ENCODE data around the gene RUVBL2.

RUVBL2 gene

DNA sequence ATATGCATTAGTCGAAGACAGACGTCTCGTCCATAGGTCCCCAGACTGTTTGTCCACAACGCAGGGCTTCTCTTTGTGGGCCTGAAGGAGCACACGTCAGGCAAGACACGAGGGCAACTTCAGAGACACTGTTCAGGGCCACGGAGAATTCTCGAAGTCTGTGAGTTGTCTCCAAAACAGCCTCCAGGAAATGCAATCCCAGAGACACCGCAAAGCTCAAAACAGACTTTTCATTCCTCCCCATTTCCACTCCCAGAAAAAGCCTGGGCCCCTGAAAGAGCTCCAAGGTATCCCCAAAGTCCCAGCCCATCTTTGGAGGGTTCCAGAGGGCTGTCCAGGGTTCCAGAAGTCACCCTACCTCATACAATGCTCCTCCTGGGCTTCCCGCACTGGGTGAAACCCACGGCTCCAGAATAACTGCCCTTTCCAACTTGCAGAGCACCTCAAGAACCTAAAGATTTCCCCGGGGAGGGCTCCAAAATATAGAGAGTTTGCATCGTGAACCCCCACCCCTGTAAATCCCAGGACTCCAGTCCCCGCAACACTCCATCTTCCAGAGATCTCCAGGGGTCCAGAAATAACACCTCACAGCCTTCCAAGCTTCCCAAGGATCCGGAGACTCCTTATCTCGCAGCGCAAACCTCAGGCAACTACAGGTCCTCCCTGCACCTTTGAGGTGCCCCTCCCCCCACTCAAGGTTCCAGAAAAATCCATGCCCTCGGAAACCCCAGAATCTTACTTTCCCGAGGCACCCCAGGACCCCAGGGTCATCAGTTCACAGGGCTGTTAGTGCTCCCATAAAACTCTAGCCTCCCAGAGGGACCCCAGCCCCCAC is 29.3 kb upstream of the RUVBL2 start:
- DNase-seq = no peak

DNA sequence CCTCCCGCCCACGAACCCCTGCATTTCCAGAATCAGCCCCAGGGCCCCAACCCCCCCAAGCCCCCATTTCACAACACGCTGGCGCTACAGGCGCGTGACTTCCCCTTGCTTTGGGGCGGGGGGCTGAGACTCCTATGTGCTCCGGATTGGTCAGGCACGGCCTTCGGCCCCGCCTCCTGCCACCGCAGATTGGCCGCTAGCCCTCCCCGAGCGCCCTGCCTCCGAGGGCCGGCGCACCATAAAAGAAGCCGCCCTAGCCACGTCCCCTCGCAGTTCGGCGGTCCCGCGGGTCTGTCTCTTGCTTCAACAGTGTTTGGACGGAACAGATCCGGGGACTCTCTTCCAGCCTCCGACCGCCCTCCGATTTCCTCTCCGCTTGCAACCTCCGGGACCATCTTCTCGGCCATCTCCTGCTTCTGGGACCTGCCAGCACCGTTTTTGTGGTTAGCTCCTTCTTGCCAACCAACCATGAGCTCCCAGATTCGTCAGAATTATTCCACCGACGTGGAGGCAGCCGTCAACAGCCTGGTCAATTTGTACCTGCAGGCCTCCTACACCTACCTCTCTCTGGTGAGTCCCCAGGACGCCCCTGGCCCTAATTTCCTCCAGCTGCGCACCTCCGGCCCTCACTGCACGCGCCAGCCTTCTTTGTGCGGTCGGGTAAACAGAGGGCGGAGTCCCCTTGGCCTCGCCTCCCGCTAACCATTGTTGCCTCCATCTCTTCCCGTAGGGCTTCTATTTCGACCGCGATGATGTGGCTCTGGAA is 28.5 kb upstream of the RUVBL2 start, which contains the start of gene FTL:
TSS of gene FTL (plus strand) at position 270 of the 766 bp plus-strand sequence. CDS start at position 469, 199 bp downstream.
- DNase-seq = peak; percentile 96

DNA sequence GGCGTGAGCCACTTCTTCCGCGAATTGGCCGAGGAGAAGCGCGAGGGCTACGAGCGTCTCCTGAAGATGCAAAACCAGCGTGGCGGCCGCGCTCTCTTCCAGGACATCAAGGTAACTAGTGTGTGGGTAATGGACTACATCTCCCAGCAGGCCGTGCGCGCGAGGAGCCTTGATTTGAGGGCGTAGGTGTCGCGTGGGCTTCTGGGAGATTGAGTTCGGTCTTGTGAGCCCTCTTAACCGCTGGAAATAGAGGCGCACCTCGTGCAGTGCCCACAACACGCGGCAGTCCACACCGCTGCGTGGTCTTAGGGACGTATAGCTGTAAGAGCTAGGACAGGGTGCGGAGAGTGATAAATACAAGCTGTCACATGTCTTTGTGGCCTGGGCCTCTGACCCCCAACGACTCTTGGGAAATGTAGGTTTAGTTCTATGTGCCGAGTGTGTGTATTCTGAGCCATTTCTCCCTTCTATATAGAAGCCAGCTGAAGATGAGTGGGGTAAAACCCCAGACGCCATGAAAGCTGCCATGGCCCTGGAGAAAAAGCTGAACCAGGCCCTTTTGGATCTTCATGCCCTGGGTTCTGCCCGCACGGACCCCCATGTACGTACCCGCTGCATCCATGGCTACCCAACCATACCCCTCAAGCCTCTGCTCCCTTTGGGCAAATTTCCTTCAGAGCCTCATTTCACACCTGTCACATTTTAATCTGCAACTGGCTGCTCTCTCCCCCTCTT is 27.7 kb upstream of the RUVBL2 start:
- peak; percentile 89 for DNase-seq

DNA sequence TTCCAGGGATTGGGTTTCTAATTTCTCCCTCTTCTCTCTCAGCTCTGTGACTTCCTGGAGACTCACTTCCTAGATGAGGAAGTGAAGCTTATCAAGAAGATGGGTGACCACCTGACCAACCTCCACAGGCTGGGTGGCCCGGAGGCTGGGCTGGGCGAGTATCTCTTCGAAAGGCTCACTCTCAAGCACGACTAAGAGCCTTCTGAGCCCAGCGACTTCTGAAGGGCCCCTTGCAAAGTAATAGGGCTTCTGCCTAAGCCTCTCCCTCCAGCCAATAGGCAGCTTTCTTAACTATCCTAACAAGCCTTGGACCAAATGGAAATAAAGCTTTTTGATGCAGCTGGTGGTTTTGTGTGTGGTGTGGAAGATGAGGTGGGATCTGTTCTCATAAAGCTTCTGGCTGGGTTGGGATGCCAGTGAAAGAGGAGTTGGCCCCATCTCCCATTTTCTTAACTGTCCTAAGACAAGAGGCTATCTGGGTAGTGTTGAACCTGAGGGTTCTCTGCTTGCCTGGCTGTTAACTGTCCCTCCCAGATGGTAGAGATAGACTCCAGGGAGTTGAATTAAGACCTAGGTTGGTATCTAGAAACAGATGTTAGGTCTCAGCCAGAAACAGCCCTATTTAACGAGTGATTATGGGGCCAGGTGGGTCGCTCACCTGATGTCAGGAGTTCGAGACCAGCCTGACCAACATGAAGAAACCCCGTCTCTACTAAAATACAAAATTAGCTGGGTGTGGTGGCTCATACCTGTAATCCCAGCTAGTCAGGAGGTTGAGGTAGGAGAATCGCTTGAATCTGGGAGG is 26.9 kb upstream of the RUVBL2 start:
- no peak for DNase-seq

DNA sequence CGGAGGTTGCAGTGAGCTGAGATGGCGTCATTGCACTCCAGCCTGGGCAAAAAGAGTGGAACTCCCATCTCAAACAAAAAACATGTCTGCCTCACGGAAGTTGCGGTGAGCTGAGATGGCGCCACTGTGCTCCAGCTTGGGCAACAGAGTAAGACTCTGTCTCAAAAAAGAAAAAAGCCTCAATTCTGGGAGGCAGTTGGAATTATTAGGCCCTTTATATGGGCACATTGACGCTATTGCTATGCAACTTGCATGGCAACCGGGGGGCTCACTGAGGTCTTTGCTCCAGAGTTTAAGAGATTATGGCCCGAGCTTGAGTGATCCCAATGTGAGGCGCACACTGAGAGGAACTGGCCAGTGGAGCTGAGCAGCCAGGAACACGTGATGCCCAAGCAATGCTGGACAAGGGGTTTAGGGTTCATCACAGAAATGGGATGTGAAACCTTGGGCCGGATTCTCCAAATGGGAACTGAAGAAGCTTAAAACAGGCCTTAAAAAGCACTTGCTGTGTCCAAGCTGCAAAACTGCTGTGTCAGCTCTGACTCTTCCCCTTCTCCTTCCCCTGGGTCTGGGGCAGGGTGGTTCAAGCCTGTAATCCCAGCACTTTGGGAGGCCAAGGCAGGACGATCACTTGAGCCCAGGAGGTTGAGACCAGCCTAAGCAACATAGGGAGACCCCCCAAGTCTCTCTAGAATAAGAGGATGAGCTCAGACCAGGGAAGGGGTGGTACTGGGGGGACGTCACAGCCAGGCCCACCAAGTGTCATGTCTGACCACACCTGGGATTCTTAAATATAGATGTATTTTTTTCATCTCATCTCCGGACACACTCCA is 26.1 kb upstream of the RUVBL2 start:
- no peak for DNase-seq

DNA sequence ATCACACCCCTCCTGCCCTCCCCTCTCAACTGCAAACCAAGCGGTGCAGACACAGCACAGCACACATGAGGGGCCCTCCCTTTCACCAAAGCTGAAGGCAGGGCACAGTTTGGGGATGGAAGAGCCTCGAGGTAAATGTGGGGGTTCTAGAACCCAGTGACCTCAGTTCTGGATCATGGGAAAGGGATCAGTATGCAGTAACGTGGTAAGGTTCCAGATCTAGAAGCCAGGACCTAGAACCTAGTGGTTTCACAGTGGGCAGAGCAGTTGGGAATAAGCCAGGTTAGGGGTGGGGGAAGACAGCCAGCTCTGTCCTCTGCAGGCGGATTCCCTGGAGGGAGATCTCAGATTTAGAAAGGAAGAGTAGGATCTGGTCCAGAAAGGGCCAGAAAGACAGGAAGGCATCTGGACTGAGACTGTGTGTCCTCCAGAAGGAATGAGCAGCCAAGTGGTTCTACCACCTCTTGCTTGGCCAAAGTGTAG is 25.5 kb upstream of the RUVBL2 start:
- DNase-seq = no peak

DNA sequence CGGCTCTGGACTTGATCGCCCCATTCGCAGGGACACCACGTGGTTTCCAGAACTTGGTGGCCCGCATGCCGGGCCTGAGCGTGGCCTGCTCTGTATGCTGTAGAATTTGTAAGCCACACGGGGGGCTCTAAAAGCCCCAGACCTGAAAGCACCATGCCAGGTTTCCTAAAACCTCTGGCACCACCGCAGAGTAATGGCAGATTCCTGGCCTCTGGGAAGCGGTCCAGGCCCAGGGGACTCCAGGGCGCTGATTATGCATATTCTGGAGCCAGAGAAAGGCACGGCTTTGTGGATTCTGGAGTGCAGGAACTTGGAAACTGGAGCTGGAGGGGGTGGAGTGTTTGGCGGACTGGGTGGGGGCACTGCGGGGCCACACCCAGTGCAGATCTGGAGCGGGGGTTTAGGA is 24.9 kb upstream of the RUVBL2 start:
- no peak for DNase-seq

DNA sequence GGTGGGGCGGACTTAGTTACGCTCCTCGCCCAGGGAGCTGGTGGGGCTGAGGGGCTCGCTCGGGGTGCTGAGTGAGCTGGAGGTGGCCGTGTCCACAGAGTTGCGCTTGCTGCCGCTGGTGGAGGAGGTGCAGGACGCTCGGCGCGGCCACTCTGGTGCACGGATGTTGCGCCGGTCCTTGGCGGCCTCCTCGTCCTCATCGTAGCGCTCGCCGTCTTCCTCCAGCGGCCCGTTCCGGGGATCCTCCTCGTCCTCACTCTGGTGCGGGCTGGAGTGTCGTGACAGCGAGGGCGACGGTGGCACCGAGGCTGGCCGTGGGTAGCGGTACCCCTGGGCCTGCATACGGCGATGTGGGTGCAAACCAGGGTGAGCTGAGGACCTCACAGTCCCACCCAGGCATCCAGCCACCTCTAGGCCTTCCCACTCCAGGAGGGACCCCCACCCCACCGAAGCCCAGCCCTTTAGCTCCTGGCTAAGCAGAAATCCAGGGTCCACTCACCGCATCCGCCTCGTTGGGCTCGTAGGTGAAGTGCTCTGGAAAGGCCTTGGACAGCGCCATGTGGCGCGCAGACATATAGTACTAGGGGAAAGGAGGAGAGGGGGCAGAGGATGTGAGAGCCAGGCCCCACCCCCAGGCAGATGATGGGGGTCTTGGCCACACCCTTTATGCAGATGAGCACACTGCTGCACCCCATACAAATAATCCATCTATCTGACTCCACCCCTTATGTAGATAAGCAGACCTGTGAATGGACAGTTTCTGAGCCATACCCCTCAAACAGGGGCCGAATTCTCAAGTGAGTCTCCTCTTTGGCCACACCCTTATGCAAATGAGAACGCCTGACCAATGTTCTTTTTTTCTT is 24.2 kb upstream of the RUVBL2 start:
- DNase-seq = no peak

DNA sequence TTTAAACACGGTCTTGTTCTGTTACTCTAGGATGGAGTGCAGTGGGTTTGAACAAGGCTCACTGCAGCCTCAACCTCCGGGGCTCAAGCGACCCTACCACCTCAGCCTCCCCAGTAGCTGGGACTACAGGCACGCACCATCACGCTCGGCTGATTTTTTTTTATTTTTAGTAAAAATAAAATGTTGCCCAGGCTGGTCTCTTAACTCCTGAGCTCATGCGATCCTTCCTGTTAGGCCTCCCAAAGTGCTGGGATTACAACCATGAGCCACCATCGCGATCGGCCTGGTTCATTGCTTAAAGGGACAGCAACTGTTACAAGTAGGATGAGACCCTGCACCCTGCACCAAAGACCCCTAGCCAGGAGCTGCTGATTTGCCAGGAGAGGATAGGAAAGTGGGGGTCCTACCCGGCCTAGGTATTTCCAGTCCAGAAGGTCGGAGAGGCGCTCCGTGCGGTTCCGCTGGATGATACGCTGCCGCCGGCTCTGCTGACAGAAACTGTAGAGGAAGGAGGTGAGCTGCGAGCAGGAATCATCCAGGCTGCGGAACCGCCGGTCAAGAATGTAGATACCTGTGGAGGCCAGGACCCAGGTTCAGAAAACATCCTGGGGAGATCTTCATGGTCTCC is 23.4 kb upstream of the RUVBL2 start:
- no peak for DNase-seq

DNA sequence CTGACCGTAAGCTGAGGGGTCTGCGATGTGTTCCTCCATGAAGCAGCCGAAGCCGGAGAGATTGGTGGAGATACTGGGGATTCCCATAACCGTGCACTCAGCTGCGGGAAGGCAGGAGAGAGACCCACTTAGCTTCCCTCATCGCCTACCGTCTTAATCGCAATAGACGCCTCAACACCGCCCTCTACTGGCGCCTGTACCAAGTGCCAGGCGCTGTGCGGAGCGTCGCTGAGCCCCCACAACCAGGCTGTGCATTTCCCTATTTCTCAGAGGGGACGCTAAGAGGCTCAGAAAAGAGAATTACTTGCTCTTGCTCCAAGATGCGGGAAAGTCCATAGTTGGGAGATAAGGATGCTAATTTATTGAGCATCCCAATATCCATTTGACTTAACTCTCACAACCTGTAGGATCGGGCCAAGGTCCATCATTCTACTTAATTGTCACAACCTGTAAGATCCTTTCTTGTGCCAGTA is 22.7 kb upstream of the RUVBL2 start:
- DNase-seq = peak; percentile 83

DNA sequence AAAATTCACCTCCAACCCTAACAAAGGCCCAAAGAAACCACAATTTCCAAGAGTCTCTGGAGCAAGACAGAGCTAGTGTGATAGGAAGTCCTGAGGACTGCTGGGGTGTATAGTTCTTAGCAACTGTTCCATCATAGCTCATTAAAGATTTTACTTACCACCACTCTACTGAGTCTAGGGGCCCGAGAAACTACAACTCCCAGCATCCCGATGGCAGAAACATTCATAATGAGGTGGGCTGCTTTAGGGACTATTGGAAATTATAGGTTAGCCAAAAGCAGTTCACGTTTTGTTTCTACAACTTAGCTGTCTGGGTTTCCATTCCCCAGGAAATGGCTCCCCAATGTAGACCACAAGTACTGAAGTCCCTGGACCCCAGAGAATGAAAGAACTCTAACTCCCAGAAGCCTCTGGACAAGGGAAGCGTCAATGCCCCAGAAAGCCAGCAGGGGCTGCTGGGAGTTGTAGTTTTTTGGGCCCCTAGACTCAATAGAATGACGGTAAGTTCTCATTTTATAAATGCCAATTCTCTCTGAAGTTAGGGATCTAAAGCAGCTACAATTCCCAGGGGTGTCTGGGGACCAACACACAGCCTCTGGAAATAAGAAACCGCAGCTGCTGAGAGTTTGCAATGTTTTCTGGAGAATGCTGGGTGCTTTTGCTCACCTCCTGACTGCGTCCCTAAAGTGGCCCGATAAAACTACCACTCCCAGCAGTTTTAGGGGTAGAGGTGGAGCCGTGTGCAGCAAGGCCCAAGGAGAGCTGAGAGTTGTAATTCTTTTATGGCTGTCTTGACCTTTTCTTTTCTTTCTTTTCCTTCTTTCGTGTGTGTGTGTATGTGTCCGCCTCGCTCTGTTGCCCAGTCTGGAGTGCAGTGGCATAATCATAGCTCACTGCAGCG is 17.5 kb upstream of the RUVBL2 start:
- no peak for DNase-seq

DNA sequence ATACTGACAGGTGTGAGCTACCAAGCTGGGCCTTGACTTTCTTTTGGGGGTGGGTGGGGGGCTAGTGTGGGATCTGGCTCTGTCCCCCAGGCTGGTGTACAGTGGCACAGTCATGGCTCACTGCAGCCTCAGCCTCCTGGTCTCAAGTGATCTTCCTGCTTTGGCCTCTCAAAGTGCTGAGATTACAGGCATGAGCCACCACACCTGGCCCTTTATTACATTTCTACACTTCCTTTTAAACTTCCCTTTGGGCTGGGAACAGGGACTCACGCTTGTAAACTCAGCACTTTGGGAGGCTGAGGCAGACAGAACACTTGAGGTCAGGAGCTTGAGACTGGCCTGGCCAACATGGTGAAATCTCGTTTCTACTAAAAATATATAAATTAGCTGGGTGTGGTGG is 16.6 kb upstream of the RUVBL2 start:
- DNase-seq = no peak

DNA sequence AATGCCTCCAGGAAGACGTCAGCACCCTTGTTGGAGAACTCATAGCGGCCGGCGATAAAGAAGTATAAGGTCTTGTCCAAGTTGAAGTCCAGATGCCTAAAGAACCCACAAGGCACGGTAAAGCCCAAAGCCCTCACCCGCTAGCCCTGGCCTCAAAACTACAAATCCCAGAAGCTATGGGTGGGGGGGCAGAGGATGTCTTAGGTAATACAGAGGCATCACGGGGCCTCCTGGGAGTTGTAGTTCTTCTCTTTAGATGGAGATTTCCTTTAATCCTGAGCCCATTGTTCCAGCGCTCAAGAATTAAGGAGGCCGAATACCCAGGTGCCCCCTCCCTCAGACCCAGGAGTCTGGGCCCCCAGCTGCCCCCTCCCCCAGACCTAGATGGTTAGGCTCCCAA is 11.4 kb upstream of the RUVBL2 start:
- DNase-seq = no peak

DNA sequence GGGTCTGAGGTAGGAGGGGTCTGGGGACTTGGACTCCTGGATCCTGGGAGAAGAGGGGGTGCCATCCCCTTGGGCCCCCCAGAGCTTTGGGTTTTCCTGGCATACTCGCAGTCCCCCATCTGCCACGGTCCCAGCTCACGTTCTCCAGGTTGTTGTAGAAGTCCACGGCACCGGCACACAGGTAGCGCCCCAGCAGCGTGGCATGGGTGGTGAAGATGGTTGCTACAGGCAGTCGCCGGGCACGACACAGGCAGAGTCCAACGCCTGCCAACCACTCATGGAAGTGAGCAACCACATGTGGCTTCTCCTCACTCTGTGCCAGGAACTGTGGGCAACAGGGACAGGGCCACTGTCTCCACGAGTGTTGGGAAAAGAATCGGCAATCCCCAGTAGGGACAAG is 8.0 kb upstream of the RUVBL2 start:
- DNase-seq = no peak

DNA sequence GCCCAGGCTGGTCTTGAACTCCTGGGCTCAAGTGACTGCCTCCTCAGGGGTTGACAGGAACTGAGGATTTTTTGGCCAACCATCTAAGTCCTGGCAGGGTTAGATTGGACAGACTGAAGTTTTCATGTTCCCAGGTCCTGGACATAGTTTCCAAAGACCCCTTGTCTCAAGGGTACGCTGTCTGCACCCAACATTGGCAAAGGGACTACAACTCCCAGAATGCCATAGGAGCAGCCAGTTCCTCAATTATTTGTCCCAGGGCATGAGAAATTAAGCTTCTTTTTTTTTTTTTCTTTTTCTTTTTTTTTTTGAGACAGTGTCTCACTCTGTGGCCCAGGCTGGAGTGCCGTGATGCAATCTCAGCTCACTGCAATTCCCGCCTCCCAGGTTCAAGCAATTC is 7.5 kb upstream of the RUVBL2 start:
- DNase-seq = no peak

DNA sequence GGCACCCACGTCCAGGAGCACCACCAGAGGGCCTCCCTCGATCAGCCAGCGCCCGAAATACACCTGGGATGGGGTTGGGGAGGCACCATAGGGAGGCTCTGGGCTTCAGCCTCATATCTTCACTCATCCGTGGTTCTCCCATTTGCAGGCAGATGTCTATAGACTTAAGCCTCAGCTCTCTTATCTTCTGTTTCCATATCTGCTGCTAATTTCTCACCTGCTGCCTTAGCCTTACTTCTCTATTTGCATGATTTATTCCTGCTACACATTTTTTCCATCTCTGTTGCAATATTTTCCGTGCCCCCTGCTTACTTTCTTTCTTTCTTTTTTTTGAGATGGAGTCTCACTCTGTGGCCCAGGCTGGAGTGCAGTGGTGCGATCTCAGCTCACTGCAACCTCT is 6.4 kb upstream of the RUVBL2 start:
- no peak for DNase-seq

DNA sequence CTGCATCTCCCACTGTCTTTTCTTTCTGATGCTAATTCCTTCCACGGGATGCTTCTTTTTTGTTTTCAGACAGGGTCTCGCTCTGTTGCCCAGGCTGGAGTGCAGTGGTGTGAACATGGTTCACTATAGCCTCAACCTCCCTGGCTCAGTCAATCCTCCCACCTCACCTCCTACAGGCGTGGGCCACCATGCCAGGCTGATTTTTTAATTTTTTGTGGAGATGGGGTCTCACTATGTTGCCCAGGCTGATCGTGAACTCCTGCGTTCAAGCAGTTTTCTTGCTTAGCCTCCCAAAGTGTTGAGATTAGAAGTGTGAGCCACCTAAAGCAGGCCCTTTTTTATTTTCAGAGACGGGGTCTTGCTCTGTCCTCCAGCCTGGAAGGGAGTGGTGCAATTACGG is 5.4 kb upstream of the RUVBL2 start:
- no peak for DNase-seq

DNA sequence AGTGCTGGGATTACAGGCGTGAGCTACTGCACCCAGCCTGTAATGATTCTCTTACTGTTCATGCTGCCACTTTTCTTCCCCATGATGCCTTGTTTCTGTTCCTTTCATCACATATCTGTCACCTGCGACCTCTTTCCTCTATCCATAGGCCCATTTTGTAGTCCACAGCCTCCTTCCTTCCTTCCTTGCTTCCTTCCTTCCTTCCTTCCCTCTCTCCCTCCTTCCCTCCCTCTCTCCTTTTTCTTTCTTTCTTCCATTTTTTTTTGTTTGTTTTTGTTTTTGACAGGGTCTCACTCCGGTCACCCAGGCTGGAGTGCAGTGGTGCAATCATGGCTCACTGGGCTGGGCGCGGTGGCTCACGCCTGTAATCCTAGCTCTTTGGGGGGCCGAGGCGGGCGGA is 4.8 kb upstream of the RUVBL2 start:
- no peak for DNase-seq
